Astrocyte (in vitro differentiated cells and primary cell): ENCODE measurements around the gene LIPE. TPM values are rescaled to one million over a fixed set of nuclear protein-coding genes. Genes with fewer than 3 reads are reported as not detected.

Experiments
- DNase-seq: peaks from one replicate; pipeline ENCODE4 v3.0.0-alpha.2; 2010; ENCODE audit warnings: low read depth
- FAIRE-seq: peaks from 2 replicates; lab custom pipeline; 2011; peaks lifted over from hg19 to GRCh38; lab: Jason Lieb, UNC
- H2AFZ ChIP-seq: 2 replicates; pipeline ENCODE4 v1.6.0; 2012; ENCODE audit warnings: low read depth, low read length, inconsistent platforms
- H3K27ac ChIP-seq: 2 replicates; pipeline ENCODE4 v1.5.1; 2011; ENCODE audit warnings: low read depth, low read length, inconsistent platforms
- H3K27me3 ChIP-seq: 2 replicates; pipeline ENCODE4 v1.6.0; 2011; ENCODE audit warnings: low read length, inconsistent platforms; ENCODE audit not compliant: insufficient read depth
- H3K36me3 ChIP-seq: 2 replicates; pipeline ENCODE4 v1.5.1; 2011; ENCODE audit warnings: low read length, inconsistent platforms; ENCODE audit not compliant: insufficient read depth
- H3K4me1 ChIP-seq: 2 replicates; pipeline ENCODE4 v1.5.1; 2011; ENCODE audit warnings: low read length, inconsistent platforms; ENCODE audit not compliant: insufficient read depth
- H3K4me2 ChIP-seq: 2 replicates; pipeline ENCODE4 v1.6.0; 2012; ENCODE audit warnings: low read length, inconsistent platforms
- H3K4me3 ChIP-seq: 2 replicates; pipeline ENCODE4 v1.5.1; 2011; ENCODE audit warnings: low read depth, mild to moderate bottlenecking, low read length, inconsistent platforms; ENCODE audit not compliant: insufficient read depth
- H3K79me2 ChIP-seq: 2 replicates; pipeline ENCODE4 v1.6.0; 2012; ENCODE audit warnings: mild to moderate bottlenecking, low read length, inconsistent platforms; ENCODE audit not compliant: insufficient read depth
- H3K9ac ChIP-seq: 2 replicates; pipeline ENCODE4 v1.6.0; 2012; ENCODE audit warnings: mild to moderate bottlenecking, low read length, inconsistent platforms
- H3K9me3 ChIP-seq: 2 replicates; pipeline ENCODE4 v1.5.1; 2012; ENCODE audit warnings: low read depth, mild to moderate bottlenecking, low read length, inconsistent platforms; ENCODE audit not compliant: insufficient read depth
- H4K20me1 ChIP-seq: 2 replicates; pipeline ENCODE4 v1.6.0; 2012; ENCODE audit warnings: low read length, inconsistent platforms; ENCODE audit not compliant: insufficient read depth
- H3K27ac Mint-ChIP-seq: one replicate; pipeline ENCODE4 v1.8.0; 2021; ENCODE audit warnings: mild to moderate bottlenecking, mixed read lengths; ENCODE audit not compliant: unreplicated experiment
- H3K27me3 Mint-ChIP-seq: one replicate; pipeline ENCODE4 v1.8.0; 2021; ENCODE audit warnings: low read depth, mixed read lengths; ENCODE audit not compliant: unreplicated experiment
- H3K36me3 Mint-ChIP-seq: one replicate; pipeline ENCODE4 v1.8.0; 2021; ENCODE audit warnings: low read depth, mixed read lengths; ENCODE audit not compliant: unreplicated experiment
- H3K4me1 Mint-ChIP-seq: one replicate; pipeline ENCODE4 v1.8.0; 2021; ENCODE audit warnings: low read depth, mixed read lengths; ENCODE audit not compliant: unreplicated experiment
- H3K4me3 Mint-ChIP-seq: one replicate; pipeline ENCODE4 v1.8.0; 2021; ENCODE audit warnings: mild to moderate bottlenecking, moderate library complexity, mixed read lengths; ENCODE audit not compliant: unreplicated experiment
- H3K9me3 Mint-ChIP-seq: one replicate; pipeline ENCODE4 v1.8.0; 2021; ENCODE audit warnings: mild to moderate bottlenecking, mixed read lengths; ENCODE audit not compliant: unreplicated experiment
- CTCF ChIP-seq: IDR thresholded peaks from 2 replicates; pipeline ENCODE4 v1.5.1; 2011; ENCODE audit warnings: low read depth, mild to moderate bottlenecking, inconsistent platforms, low read length, moderate library complexity; ENCODE audit not compliant: insufficient read depth
- EZH2 ChIP-seq: IDR thresholded peaks from 2 replicates; pipeline ENCODE4 v1.6.1; 2012; ENCODE audit warnings: mild to moderate bottlenecking, low read length, inconsistent platforms; ENCODE audit not compliant: insufficient read depth
- total RNA-seq: library from RNA; stranded (reverse); gene quantifications from 2 replicates; pipeline ENCODE4 v1.2.1, GENCODE V29; 2021

LIPE gene
- total RNA-seq, 1 donor from 2014 or later = 2.0 TPM

GRCh38 chr19:42428676-42429075 lies 1.5 kb upstream of the LIPE start:
- H3K27ac ChIP-seq = no peak overlapping the region
- Mint-ChIP-seq H3K27me3 (peaks cover 7% of the 10 kb centered on the region), H3K4me1 (no peaks in the 10 kb centered on the region), H3K9me3 (no peaks in the 10 kb centered on the region), H3K36me3 (peaks cover 3% of the 10 kb centered on the region), H3K4me3 (no peak overlapping the region), H3K27ac (no peak overlapping the region)
- no peak overlapping the region for H3K9ac ChIP-seq
- no peak overlapping the region for H3K4me3 ChIP-seq
- no peak overlapping the region for H2AFZ ChIP-seq
- no peak for FAIRE-seq
- no peak for DNase-seq
- no peaks in the 10 kb centered on the region for H3K36me3 ChIP-seq
- H3K4me2 ChIP-seq = no peak overlapping the region
- TF ChIP-seq EZH2 = no peak
- TF ChIP-seq CTCF = no peak
- peaks cover 6% of the 10 kb centered on the region for H3K9me3 ChIP-seq
- no peaks in the 10 kb centered on the region for H3K79me2 ChIP-seq
- peaks cover 2% of the 10 kb centered on the region for H3K27me3 ChIP-seq
- no peaks in the 10 kb centered on the region for H4K20me1 ChIP-seq
- H3K4me1 ChIP-seq = peaks cover 2% of the 10 kb centered on the region

DNA sequence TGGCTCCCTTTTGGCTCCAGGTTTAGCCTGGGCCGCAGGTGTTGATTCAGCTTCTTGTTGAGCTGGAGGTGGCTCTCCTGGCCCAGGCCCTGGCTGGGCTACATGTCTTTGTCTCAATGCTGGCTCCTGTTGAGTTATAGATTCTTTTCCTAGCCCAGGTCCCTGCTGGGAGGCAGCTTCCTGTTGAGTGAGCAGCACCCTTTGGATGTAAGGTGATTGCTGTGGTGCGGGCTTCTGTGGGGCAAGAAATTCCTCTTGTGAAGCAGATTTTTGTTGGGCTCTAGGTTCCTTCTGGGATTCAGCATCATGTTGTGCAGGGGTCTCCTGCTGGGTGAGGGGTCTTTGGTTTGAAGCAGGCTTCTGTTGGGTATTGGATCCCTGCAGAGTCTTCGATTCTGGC lies 545 bp downstream of the LIPE start:
- H3K4me1 ChIP-seq = peaks cover 10% of the 10 kb centered on the region
- no peak for TF ChIP-seq EZH2
- no peak for TF ChIP-seq CTCF
- H2AFZ ChIP-seq = no peak overlapping the region
- peaks cover 6% of the 10 kb centered on the region for H3K9me3 ChIP-seq
- no peak overlapping the region for H3K4me3 ChIP-seq
- H3K36me3 Mint-ChIP-seq = peaks cover 3% of the 10 kb centered on the region
- H3K9me3 Mint-ChIP-seq = no peaks in the 10 kb centered on the region
- H3K4me3 Mint-ChIP-seq = no peak overlapping the region
- H3K36me3 ChIP-seq = no peaks in the 10 kb centered on the region
- no peak overlapping the region for H3K27ac Mint-ChIP-seq
- H3K27me3 Mint-ChIP-seq = peaks cover 20% of the 10 kb centered on the region
- peaks cover 3% of the 10 kb centered on the region for H3K4me1 Mint-ChIP-seq
- H3K9ac ChIP-seq = no peak overlapping the region
- FAIRE-seq (no peak), DNase-seq (no peak)
- peaks cover 2% of the 10 kb centered on the region for H3K27me3 ChIP-seq
- H3K27ac ChIP-seq = no peak overlapping the region
- no peaks in the 10 kb centered on the region for H3K79me2 ChIP-seq
- no peak overlapping the region for H3K4me2 ChIP-seq
- H4K20me1 ChIP-seq = no peaks in the 10 kb centered on the region

DNA sequence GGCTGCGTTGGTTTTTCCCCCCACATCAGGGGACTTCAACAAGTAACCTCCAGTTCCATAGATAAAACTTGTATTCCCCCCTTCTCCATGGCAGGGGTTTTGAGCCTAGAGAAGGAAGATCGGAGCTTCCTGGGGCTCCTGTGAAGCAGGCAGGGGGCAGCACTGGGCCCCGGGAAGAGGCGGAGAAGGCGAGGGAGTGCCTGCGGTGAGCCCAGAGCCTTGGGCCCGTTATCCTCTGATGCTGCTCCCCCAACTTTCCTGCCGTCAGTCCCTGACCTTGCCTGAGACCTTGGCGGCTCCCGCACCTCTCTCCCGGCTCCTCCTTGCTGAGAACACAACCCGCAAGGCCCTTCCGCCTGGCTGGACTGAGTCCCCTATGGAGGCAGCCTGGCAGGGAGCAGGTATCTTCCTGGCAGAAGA lies 2.5 kb downstream of the LIPE start:
- H3K36me3 Mint-ChIP-seq = peaks cover 3% of the 10 kb centered on the region
- DNase-seq = no peak
- peaks cover 24% of the 10 kb centered on the region for H3K27me3 Mint-ChIP-seq
- H3K27ac ChIP-seq = no peak overlapping the region
- peaks cover 10% of the 10 kb centered on the region for H3K4me1 ChIP-seq
- no peak overlapping the region for H3K9ac ChIP-seq
- peaks cover 2% of the 10 kb centered on the region for H3K27me3 ChIP-seq
- no peaks in the 10 kb centered on the region for H4K20me1 ChIP-seq
- H3K36me3 ChIP-seq = no peaks in the 10 kb centered on the region
- H3K4me1 Mint-ChIP-seq = peaks cover 3% of the 10 kb centered on the region
- no peaks in the 10 kb centered on the region for H3K9me3 Mint-ChIP-seq
- H2AFZ ChIP-seq = peak overlapping the region; percentile 95
- no peak for FAIRE-seq
- no peak overlapping the region for H3K4me3 ChIP-seq
- H3K9me3 ChIP-seq = peaks cover 6% of the 10 kb centered on the region
- H3K4me3 Mint-ChIP-seq = no peak overlapping the region
- H3K27ac Mint-ChIP-seq = no peak overlapping the region
- H3K4me2 ChIP-seq = no peak overlapping the region
- TF ChIP-seq CTCF = no peak
- no peak for TF ChIP-seq EZH2
- no peaks in the 10 kb centered on the region for H3K79me2 ChIP-seq
